Activated naive CD4-positive, alpha-beta T cell treated with Interleukin-2 at 50 U/mL for 16 hours (primary cell): ENCODE measurements around the gene TPSG1.
"Not testable (repeated sequence)": the region's sequence is repeated elsewhere in the genome, so short reads cannot be mapped to it uniquely, and the experiment has no call there.

Experiments
- DNase-seq: peaks from one replicate; pipeline ENCODE4 v3.0.0-alpha.2; 2020

Gene TPSG1

DNA sequence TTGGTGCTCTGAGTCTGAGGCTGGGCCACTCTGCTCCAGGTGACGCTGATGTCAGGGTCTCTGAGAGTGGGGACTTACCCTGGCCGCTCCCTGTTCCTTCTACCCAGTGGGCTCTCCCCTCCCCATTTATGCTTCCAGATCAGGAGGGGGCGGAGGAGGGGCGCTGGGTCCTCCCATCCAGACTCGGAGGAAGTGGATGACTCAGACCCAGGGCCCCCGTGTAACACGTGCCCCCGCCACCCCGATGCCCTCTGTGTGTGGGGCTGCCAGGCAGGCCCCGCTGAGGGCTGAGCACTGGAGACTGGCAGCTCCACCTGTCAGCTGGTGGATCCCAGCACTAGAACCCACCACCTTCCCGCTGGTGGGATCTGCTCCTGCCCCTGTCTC, 5.0 kb upstream of the TPSG1 start, which contains the start of gene TPSB2:
TSS of gene TPSB2 (minus strand) at position 101 of the 387 bp plus-strand sequence. CDS start 233 bp downstream, outside the sequence.
- not testable (repeated sequence) for DNase-seq

DNA sequence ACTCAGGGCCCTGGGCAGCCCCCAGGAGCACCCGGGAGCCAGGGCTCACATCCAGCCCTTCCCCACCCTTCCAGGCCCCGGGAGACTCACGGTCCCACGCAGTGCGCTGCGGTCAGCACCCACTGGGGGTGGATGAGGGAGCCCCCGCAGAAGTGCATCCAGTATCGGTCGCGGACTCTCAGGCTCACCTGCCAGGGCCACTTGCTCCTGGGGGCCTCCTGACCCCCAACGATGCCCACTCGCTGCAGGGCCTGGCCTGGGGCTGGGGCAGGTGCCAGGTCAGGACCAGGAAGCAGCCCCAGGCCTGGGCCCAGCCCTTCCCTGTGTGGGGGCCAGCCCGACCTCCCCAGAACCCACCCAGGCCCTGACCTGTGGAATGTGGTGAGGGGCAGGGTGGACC, 4.4 kb upstream of the TPSG1 start:
- not testable (repeated sequence) for DNase-seq

DNA sequence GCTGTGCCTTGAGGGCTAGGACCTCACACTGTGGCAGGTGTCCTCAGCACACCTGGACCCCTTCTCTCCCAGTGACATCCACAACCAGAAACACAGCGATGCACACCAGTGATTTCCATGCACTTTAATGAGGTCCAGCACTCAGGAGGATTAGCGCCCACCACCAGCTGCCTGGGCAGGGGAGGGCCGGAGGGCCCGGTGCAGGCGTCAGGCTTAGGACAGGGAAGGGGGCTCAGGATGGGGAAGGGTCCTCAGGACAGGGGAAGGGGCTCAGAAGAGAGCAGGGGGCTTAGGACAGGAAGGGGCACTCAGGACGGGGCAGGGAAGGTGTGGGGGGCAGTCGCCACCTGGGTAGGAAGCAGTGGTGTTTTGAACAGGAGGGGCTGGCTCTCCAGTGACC, 3.2 kb upstream of the TPSG1 start:
- not testable (repeated sequence) for DNase-seq

DNA sequence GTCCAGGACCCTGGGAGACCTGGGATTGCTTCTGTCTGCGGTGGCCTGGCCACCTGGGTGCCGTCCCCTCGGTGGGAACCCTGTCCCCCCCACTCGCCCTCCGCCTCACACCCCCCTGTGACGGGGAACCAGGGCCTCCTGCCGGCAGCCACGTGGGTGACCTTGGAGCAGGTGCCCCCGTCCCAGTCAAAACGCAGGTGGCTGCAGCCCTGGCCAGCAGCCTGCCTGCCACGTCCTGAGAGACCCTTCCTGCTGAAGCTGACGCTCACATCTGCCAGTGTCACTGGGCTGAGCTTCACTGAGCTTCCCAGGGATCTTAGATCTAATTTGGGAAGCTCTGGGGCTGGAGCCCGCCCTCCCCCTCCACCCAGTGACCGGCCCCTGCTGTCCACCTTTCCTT, 1.6 kb upstream of the TPSG1 start:
- DNase-seq, result not testable (repeated sequence)

DNA sequence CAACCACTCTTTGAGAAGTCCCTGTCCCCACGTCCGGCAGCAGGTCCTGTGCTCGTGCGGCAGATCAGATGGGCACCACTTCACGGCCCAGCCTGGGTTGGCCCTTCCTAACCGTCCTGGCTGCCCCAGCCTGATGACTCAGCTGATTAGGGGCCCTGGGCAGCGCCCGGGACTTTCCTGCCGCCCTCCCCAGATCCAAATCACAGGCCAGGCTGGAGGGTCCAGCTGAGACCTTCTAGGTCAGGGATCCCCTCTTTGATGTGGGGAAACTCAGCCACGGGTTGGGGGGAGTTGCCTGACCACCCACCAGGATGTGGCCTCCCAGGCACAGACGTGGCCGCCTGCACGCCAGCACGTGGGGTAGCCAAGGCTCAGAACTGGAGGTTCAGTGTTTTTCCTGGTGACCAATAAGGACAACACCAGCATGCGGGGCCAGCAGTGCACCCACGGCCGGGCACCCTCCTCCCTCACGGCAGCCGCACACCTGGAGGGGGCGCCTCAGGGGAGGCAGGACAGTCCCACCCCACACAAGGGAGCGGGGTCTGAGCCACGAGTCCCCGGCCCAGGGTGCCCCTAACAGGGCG, 752 bp upstream of the TPSG1 start:
- DNase-seq, result not testable (repeated sequence)

DNA sequence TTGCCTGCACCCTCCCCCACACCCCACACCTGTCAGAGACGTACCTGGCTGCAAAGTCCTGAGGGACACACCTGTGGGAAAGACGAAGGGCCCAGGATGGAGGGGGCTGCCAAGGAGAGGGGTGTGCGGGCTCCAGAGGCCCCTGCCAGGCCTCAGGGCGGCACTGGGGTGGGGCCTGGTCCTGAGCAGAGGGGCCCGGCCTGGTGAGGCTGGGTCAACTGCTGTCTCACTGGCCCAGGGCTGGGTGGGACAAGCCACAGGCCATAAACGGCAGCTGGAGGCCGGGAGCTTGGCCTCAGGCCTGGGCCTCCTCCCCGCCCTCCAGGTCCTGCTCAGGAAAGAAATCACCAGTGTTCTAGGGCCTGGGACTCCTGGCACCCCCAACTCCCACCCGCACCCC, 510 bp downstream of the TPSG1 start:
- no peak for DNase-seq

DNA sequence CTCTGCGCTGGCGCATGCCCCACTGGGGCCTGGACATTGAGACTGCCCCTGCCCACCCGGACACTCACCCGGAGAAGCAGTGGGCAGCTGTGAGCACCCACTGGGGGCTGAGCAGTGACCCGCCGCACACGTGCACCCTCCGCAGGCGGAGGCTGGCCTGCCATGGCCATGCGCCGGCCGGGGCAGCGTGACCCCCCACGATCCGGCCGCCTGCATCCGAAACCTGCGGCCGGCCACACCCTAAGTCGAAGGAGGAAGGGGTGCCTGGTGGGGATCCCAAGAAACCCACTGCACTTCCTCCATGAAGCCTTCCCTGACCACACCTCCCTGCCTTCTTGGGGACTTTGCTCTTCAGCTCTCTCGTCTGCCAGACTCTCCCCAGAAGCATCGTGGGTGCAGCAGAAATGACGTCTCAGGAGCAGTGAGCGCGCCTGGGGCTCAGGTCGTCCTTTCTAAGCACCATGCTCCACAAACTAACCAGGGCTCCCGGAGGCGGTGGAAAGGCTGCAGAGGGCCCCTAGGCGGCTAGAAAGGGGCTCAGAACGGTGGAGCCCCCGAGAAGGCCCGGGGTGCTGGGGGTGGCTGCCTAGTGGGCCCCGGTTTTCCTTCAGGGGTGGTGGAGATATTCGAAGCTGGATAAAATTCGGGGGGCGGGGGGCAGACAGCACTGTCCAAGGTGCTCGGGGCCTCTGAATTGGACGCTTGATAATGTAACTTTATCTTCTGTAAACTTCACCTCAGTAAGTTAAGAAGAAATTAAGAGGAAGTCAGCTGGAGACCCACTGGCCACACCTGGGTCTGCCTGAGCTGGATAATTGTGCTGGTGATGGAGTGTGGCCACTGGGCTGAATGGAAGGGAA, 1.5 kb downstream of the TPSG1 start:
- DNase-seq, result no peak

DNA sequence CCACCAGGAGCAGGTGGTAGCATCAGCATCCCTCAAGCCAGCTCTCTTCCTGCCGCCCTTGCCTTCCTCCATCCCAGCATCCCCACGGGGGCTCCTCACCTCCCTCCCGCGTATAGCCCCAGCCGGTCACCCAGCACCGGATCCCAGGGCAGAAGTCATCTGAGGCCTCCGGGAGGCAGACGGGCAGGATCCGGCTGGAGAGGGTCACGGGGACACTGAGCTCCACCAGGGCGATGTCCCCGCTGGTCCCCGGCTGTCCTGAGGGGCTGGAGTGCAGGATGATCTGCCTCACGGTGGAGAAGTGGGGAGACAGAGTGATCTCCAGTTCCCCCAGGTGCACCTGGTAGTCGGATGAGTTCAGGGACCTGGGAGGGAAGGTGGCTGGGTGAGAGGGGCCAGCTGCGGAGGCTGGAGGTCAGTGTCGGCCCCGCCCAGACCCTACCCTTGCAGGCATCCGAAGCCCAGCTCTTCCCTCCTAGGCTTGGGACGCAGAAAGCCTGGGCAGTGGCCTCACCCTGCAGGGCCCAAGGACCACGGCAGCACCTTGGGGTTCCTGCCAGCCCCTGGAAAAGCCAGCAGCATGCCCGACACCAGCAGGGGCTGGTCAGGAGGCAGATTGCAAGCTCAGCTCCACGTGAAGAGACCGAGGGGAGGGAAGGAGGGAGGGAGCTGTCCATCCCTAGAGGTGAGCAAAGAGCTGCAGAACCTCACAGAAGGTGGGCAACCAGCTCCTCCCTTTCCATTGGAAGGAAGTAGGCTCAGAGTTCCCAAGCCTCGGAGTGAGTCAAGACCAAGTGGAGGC, 2.3 kb downstream of the TPSG1 start:
- DNase-seq, result no peak

DNA sequence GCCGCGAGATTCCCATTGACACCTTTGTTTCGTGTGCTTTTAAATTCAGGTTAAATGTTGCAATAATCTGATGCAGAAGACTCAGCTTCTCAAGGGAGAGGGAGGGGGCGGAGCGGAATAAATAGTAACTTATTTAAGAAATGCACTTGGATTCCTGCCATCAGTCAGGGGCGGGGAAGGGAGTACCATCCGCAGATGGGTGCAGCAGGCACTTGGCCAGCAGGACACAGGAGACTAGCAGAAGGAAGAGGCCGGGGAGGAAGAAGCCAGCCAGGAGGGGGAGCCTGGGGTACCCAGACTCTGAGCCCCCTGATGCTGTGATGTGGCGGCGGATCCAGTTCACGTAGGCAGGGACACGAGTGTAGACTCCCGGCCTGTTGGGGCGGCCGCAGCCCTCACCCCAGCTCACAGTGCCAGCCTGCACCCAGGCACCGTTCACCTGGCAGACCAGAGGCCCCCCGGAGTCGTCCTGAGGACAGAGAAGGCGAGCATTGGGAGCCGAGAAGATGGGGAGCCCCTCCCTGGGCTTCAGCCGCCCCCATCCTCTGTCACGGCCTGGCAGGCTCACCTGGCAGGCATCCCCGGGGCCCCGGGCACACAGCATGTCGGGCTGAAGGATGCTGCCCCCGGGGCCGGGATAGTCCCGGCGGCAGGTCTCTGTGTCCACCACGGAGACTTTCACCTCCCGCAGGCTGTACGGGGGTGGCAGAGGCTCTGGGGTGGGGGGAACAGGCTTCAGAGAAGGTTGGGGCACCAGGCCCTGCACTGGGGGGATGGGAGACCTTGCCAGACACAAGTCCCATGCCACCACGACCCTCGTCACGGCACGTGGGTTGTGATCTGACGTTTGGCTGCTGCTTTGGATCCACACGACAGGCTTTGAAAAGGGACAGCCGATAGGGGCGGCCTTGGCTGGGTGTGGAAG, 3.2 kb downstream of the TPSG1 start:
- DNase-seq, result no peak

DNA sequence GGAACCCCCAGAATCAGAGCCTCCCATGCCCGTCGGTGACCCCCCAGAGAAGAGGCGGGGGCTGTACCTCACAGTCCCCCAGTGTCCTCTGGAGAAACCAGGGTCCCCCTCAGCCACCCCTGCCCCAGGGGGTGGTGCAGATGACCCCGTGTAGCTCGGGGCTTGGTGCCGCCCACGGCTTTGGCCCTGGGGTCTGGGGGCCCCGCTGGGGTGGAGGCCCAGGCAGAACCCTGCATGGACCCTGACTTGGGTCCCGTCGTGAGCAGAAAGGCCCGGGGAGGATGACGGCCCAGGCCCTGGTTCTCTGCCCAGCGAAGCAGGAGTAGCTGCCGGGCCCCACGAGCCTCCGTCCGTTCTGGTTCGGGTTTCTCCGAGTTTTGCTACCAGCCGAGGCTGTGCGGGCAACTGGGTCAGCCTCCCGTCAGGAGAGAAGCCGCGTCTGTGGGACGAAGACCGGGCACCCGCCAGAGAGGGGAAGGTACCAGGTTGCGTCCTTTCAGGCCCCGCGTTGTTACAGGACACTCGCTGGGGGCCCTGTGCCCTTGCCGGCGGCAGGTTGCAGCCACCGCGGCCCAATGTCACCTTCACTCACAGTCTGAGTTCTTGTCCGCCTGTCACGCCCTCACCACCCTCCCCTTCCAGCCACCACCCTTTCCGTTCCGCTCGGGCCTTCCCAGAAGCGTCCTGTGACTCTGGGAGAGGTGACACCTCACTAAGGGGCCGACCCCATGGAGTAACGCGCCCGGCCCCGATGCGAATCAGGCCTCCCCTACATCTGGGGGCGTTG, 4.0 kb downstream of the TPSG1 start:
- no peak for DNase-seq

DNA sequence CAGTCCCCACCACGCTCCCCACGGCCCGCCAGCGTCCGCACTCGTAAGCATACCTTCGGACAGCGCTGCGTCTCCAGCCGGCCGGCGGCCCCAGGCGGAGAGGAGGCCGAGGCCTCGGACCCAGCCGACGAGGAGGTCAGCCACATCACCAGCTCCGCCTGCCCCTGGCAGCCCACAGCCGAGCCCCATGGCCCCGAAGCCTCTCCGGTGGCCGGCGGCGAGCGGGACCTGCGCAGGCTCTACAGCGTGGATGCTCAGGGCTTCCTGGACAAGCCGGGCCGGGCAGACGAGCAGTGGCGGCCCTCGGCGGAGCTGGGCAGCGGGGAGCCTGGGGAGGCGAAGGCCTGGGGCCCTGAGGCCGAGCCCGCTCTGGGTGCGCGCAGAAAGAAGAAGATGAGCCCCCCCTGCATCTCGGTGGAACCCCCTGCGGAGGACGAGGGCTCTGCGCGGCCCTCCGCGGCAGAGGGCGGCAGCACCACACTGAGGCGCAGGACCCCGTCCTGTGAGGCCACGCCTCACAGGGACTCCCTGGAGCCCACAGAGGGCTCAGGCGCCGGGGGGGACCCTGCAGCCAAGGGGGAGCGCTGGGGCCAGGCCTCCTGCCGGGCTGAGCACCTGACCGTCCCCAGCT, 4.9 kb downstream of the TPSG1 start:
- no peak for DNase-seq

DNA sequence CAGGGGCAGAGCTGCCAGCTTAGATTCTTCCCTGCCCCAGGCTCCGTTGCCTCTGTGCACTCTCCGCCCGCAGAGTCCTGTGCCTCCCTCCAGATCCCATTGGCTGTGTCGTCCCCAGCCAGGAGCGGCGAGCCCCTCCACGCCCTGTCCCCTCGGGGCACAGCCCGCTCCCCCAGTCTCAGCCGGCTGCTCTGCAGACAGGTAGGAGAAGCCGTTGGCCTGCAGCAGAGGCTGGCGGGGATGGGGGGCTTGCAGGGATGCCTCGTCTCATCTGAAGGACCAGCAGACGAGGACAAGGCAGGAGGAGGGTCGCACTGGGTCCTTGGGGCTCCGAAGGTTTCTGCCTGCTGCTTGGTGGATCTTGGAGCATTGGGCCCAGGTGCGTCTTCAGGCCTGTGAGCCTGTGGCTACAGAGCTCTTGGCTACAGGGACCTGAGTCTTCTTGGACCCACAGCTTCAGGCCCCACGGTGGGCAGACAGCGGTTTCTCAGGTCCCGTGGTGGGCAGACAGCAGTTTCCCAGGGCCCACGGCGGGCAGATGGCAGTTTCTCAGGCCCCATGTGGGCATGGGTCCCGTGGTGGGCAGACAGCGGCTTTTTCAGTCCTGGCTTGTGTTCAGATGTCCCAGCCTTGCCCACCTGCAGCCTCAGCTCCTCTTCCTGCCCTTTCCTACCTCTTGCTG, 6.0 kb downstream of the TPSG1 start:
- no peak for DNase-seq

DNA sequence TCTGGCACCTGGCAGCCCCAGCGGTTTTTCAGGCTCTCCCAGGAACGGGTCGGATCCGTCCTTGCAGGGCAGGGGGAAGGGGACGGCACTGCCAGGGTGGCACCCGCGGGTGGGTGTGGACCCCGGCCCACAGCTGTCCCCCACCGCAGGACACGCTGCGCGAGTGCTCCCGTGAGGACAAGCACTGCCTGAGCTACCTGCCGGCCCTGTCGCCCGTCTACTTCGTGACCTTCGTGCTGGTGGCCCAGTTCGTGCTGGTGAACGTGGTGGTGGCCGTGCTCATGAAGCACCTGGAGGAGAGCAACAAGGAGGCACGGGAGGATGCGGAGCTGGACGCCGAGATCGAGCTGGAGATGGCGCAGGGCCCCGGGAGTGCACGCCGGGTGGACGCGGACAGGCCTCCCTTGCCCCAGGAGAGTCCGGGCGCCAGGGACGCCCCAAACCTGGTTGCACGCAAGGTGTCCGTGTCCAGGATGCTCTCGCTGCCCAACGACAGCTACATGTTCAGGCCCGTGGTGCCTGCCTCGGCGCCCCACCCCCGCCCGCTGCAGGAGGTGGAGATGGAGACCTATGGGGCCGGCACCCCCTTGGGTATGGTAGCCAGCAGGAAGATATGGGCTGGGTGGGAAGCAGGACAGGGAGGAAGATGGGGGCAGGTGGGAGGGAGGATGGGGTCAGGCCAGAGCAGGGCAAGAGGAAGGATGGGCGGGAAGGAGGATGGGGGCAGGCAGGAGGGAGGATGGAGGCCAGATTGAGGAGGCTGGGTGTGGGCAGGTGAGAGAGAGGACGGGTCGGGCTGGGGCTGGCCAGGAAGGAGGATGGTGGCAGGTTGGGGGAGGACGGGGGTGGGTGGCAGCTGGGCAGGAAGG, 6.8 kb downstream of the TPSG1 start:
- DNase-seq, result no peak

DNA sequence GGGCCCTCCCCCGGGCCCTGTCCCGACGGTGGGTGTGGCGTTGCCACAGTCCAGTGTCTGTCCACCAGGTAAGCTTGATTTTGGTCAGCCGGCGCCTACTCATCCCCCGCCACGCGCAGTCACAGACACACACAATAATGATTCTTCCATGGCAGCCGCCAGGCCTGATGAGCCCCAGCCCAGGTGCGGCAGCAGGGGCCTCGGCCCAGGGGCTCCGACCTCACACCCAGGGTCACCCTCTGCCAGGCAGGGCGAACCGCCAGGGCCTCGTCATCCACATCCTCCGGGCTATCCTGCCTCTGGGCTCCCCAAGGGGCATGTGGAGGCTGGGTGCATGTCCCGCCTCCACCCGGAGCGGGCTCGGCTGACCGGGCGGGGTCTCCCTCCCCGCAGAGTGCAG, 7.5 kb downstream of the TPSG1 start:
- DNase-seq, result no peak

DNA sequence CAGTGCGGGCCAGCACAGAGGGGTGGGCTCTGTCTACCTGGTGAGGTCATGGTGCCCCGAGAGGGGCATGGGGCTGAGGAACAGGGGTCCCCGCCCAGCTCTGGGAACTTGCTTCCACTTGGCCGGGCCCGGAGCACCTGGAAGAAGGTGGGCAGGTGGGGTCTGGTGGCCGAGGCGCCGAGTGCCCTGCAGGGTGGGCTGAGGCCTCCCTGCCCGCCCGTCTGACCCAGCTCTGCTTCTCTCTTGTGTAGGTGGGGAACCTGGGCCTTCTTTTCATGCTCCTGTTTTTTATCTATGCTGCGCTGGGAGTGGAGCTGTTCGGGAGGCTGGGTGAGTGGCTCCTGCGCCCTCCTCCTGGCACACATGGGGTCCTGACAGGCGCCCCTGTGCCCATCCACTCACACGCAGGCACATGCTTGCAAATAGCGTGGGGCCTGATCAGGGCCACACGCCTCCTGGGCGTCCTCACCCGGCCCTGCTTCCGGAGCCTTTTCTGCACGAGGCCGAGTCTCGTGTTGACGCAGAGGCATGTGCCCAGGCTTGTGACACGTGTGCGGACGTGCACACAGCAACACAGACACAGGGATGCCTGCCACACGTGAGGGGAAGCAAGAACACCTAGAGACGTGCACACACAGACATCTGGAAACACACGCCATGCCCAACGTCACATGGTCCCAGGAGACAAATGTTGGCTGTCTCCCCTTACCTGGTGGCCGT, 8.2 kb downstream of the TPSG1 start:
- no peak for DNase-seq

DNA sequence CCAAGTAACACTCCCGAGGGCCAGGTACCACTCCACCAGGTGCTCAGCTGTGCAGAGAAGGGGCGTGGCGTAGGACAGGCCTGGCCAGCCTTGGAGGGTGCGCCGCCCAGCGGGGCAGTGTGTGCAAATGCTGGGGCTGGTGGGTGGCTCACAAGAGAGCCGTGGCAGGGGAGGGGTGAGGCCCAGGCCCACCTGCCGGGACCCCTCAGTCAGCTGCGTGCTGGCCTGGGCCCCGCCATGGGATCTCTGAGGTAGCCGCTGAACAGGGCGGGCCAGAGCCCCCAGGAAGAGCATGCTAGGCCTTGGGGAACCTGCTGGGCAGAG, 8.8 kb downstream of the TPSG1 start:
- no peak for DNase-seq

DNA sequence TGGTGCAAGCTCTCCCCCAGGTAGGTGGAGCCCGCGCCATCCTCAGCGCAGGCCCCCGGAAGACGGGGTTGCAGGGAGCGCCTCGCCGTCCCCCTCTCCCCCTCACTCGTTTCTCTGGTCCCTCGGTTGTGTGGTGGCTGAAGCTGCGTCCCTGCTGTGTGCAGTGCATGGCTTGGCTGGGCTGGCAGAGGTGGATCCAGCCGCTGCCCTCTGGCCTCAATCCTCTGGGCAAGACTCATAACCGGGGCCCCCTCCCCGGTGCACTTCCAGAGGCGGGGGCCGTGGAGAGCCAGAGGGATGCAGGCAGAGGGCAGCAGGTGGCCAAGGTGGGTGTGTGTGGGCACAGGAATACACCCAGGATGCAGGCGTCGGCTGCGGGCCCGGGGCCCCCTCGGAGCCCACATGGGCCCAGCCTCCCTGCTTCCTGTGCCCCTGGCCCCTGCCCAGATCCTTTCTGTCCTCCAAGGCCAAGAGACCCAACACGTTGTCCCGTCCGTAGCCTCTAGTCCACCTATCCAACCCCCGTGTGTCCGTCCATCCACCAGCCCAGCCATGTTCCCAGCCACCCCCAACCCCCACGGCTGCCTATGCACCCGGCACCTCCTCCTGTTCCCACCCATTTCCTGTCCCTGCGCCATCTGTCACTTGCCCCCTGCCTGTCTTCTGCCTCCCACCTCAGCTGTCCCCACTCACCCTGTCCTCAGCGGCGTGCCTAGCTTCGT, 9.3 kb downstream of the TPSG1 start:
- DNase-seq, result no peak

DNA sequence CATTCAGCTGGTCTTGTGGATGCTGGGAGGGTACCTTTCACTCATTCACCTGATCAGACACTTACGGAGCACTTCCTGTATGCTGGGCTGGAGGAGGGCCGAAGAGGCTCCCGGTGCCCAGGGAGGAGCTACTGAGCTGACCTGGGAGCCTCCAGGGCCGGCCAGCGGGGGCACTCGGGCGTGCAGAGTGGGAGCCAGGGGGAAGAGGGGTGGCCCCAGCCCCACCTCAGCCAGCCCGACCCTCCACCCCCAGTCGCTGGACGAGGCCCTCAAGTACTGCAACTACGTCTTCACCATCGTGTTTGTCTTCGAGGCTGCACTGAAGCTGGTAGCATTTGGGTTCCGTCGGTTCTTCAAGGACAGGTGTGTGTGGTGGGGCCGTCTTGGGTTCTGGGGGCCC, 10.3 kb downstream of the TPSG1 start:
- no peak for DNase-seq
